Naive thymus-derived CD8-positive, alpha-beta T cell (primary cell): ENCODE data around the gene CDC42BPA. TPM values are rescaled to one million over a fixed set of nuclear protein-coding genes. Genes with fewer than 3 reads are reported as not detected.

Experiments
- ATAC-seq, 2 donors: fragments of 150-1000 bp; cut with Tn5 transposase in 1 of 2; sonication (Bioruptor Pico), chemical (Tn5 transposase) in 1 of 2; 1 replicate in 1 of 2; 2 replicates in 1 of 2; pipeline ENCODE4 v1.10.0; 2021; ENCODE audit warnings: mild to moderate bottlenecking in 2 of 2, moderate library complexity in 2 of 2
- POLR2A ChIA-PET: fragments of 350-600 bp; sonication (Branson Sonifier 250); formaldehyde crosslinking; loops from one replicate; lab custom pipeline; 2021; ENCODE audit warnings: antibody characterized with exemption; lab: Charles Lee
- DNase-seq, 10 donors: peaks; one replicate each; pipeline versions ENCODE4 v3.0.0 to v3.0.0-alpha.2; 2020 to 2022
- H3K27ac Mint-ChIP-seq, 10 donors: one replicate each; pipeline ENCODE4 v1.8.0; 2020 to 2022; ENCODE audit warnings: mild to moderate bottlenecking in 10 of 10, mixed read lengths in 10 of 10, moderate library complexity in 4 of 10, inconsistent platforms in 1 of 10
- H3K27me3 Mint-ChIP-seq, 5 donors: one replicate each; pipeline ENCODE4 v1.8.0; 2021 to 2022; ENCODE audit warnings: mixed read lengths in 5 of 5
- H3K36me3 Mint-ChIP-seq, 3 donors: one replicate each; pipeline ENCODE4 v1.8.0; 2020 to 2022; ENCODE audit warnings: mixed read lengths in 3 of 3, mild to moderate bottlenecking in 2 of 3, inconsistent platforms in 1 of 3
- H3K4me1 Mint-ChIP-seq, 4 donors: one replicate each; pipeline ENCODE4 v1.8.0; 2021 to 2022; ENCODE audit warnings: mixed read lengths in 4 of 4
- H3K4me3 Mint-ChIP-seq, 10 donors: one replicate each; pipeline ENCODE4 v1.8.0; 2020 to 2022; ENCODE audit warnings: mild to moderate bottlenecking in 10 of 10, mixed read lengths in 10 of 10, moderate library complexity in 6 of 10, inconsistent platforms in 1 of 10
- H3K9me3 Mint-ChIP-seq, 9 donors: one replicate each; pipeline ENCODE4 v1.8.0; 2020 to 2022; ENCODE audit warnings: mixed read lengths in 9 of 9, mild to moderate bottlenecking in 3 of 9, inconsistent platforms in 1 of 9, moderate library complexity in 1 of 9
- polyA plus RNA-seq, 3 donors: library from polyadenylated mRNA; unstranded; fragments of 300-500 nt; fragmentation: Illumina TruSeq; gene quantifications; one replicate each; pipeline ENCODE4 v1.2.3, GENCODE V29; 2021
- total RNA-seq, 8 experiments: library from RNA in 2 of 8; stranded (reverse) in 2 of 8; gene quantifications; one replicate each; pipeline ENCODE4 v1.2.3 and lab custom pipeline; 2021 to 2026

The CDC42BPA gene
- total and polyA plus RNA-seq, 5 experiments from 2014 or later, result 0.01 to 1.5 (median 0.18) TPM

- Mint-ChIP-seq H3K36me3 (peaks cover 0 to 5% (median 0%) of the 10 kb centered on the region in 3 donors), H3K9me3 (peaks cover 0 to 5% (median 0%) of the 10 kb centered on the region in 9 donors), H3K4me1 (peaks cover 0 to 4% (median 2%) of the 10 kb centered on the region in 4 donors), H3K27me3 (no peaks in the 10 kb centered on the region), H3K4me3 (no peak overlapping the region), H3K27ac (peak overlapping the region in 1 of 10 donors; percentile 11)
- no peak for DNase-seq
- POLR2A ChIA-PET, result no interaction called here
- no peak for ATAC-seq
Observed at GRCh38 chr1:226995365-226996332, 322.6 kb downstream of the CDC42BPA start.

DNA sequence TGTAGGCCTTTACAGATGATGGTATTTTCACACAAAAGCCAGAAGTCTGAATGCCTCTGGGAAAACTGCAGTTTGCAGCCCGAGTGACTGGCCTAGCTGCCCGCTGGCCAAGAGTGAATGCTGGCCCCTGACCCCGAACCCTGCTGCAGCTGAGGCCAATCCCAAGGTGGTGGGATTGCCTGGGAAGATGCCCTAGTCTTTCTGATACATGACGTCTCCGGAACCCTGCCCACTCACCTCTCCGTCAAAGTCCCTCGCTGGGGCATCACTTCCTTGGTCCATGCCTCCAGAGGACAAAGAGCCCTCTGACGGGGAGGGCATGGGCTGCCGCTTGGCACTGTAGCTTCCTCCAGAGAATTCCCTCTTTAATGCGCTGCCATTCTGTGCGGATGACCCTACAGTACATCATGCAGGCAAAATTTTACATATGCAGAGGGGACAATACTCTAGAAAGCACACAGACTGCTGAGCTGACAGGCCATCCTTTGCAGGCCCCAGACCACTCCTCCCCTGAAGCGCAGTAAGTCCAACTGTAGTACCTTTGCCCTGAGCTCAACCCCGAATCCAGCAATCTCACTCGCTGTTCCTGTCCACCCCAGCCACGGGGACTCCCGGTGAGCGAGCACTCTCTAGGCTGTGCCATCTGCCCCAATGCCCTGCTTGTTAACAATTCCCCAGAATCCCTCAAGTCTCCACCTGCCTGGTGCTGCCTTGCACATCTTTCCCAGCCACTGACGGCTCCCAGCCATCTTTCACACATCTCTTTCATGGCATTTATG, 323.5 kb downstream of the CDC42BPA start:
- peaks cover 0 to 5% (median 0%) of the 10 kb centered on the region in 3 donors for H3K36me3 Mint-ChIP-seq
- peaks cover 7 to 11% (median 9%) of the 10 kb centered on the region in 4 donors for H3K4me1 Mint-ChIP-seq
- H3K27me3 Mint-ChIP-seq, result no peaks in the 10 kb centered on the region
- H3K27ac Mint-ChIP-seq, result peak overlapping the region in 1 of 10 donors; percentile 6
- DNase-seq (no peak), ATAC-seq (no peak)
- no peak overlapping the region for H3K4me3 Mint-ChIP-seq
- H3K9me3 Mint-ChIP-seq, result peaks cover 0 to 5% (median 0%) of the 10 kb centered on the region in 9 donors
- POLR2A ChIA-PET, result no interaction called here

GRCh38 chr1:226993814-226994585, 324.3 kb downstream of the CDC42BPA start:
- DNase-seq (no peak), ATAC-seq (no peak)
- POLR2A ChIA-PET, result no interaction called here
- Mint-ChIP-seq H3K4me3 (peak overlapping the region in 1 of 10 donors; percentile 6), H3K36me3 (peaks cover 0 to 5% (median 0%) of the 10 kb centered on the region in 3 donors), H3K27ac (peak overlapping the region in 1 of 10 donors; percentile 9), H3K27me3 (no peaks in the 10 kb centered on the region), H3K9me3 (peaks cover 0 to 5% (median 0%) of the 10 kb centered on the region in 9 donors), H3K4me1 (peaks cover 13 to 18% (median 16%) of the 10 kb centered on the region in 4 donors)

- DNase-seq (no peak), ATAC-seq (no peak)
- Mint-ChIP-seq H3K36me3 (peaks cover under 1 to 8% (median under 1%) of the 10 kb centered on the region in 3 donors), H3K27me3 (no peaks in the 10 kb centered on the region), H3K9me3 (no peaks in the 10 kb centered on the region), H3K4me1 (peaks cover 11 to 28% (median 16%) of the 10 kb centered on the region in 4 donors), H3K4me3 (no peak overlapping the region), H3K27ac (peak overlapping the region in 2 of 10 donors; percentile 40 to 56)
- POLR2A ChIA-PET, result no interaction called here
Observed at GRCh38 chr1:226991920-226992319, 326.4 kb downstream of the CDC42BPA start.

DNA sequence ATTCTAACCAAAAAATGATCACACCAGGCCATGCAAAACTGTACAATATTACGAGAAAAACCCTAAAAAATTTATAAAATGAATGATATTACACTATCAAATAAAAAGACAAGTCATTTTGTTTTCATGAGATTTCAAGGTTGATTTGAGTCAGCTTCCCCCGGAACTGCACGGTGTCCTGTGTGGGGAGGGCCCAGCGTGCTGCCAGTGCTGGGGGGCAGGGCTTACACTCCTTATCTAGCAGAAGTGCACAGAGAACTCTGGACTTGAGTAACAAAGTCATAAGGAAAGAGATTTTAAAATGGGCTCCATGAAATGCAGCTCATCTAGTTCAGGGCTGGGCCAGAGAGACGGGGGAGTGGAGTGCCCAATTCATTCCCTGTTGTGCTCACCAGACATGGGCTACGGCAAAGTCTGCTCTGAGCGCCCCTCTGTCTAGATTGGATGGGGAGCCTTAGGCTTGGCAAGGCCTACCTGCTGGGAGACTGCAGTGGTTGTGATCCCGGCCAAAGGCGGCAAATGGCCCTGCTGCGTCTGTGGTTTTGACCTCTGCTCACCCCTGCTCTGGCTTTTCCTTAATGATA, 328.1 kb downstream of the CDC42BPA start:
- Mint-ChIP-seq H3K4me3 (peak overlapping the region in 5 of 10 donors; percentile 36 to 79 (median 44)), H3K27ac (peak overlapping the region in 8 of 10 donors; percentile 42 to 92 (median 83)), H3K27me3 (no peaks in the 10 kb centered on the region), H3K4me1 (peaks cover 14 to 28% (median 17%) of the 10 kb centered on the region in 4 donors), H3K36me3 (peaks cover 5 to 24% (median 12%) of the 10 kb centered on the region in 3 donors), H3K9me3 (no peaks in the 10 kb centered on the region)
- POLR2A ChIA-PET, result no interaction called here
- peak in 4 of 10 donors; percentile 26 to 62 (median 26) for DNase-seq
- ATAC-seq, result peak; percentile 72 to 86

GRCh38 chr1:226989085-226989920, 329.0 kb downstream of the CDC42BPA start:
- peak in 1 of 2 donors; percentile 24 for ATAC-seq
- no peaks in the 10 kb centered on the region for H3K9me3 Mint-ChIP-seq

GRCh38 chr1:226988334-226988666, 330.0 kb downstream of the CDC42BPA start:
- H3K27ac Mint-ChIP-seq, result peak overlapping the region in 8 of 10 donors; percentile 15 to 92 (median 70)
- H3K4me1 Mint-ChIP-seq, result peaks cover 13 to 28% (median 16%) of the 10 kb centered on the region in 4 donors
- POLR2A ChIA-PET, result no interaction called here
- no peak for ATAC-seq
- no peaks in the 10 kb centered on the region for H3K9me3 Mint-ChIP-seq
- H3K36me3 Mint-ChIP-seq, result peaks cover 5 to 31% (median 15%) of the 10 kb centered on the region in 3 donors
- H3K4me3 Mint-ChIP-seq, result no peak overlapping the region
- DNase-seq, result no peak
- no peaks in the 10 kb centered on the region for H3K27me3 Mint-ChIP-seq

More at GRCh38 chr1:226989085-226989920, 329.0 kb downstream of the CDC42BPA start:
- Mint-ChIP-seq H3K27ac (peak overlapping the region; percentile 38 to 92 (median 83)), H3K4me3 (peak overlapping the region in 9 of 10 donors; percentile 2 to 79 (median 51)), H3K4me1 (peaks cover 14 to 28% (median 17%) of the 10 kb centered on the region in 4 donors), H3K27me3 (no peaks in the 10 kb centered on the region), H3K36me3 (peaks cover 5 to 31% (median 15%) of the 10 kb centered on the region in 3 donors)
- DNase-seq, result no peak
- POLR2A ChIA-PET, result no interaction called here

- H3K27me3 Mint-ChIP-seq, result no peaks in the 10 kb centered on the region
- DNase-seq, result no peak
Observed at GRCh38 chr1:226987623-226988333, 330.5 kb downstream of the CDC42BPA start.

GRCh38 chr1:226987179-226987536, 331.1 kb downstream of the CDC42BPA start:
- ATAC-seq (no peak), DNase-seq (no peak)
- no peaks in the 10 kb centered on the region for H3K9me3 Mint-ChIP-seq
- peaks cover 5 to 42% (median 17%) of the 10 kb centered on the region in 3 donors for H3K36me3 Mint-ChIP-seq
- no peak overlapping the region for H3K4me3 Mint-ChIP-seq
- no peaks in the 10 kb centered on the region for H3K27me3 Mint-ChIP-seq
- peaks cover 13 to 28% (median 16%) of the 10 kb centered on the region in 4 donors for H3K4me1 Mint-ChIP-seq
- peak overlapping the region in 4 of 10 donors; percentile 15 to 86 (median 46) for H3K27ac Mint-ChIP-seq
- POLR2A ChIA-PET, result no interaction called here

More at GRCh38 chr1:226987623-226988333, 330.5 kb downstream of the CDC42BPA start:
- Mint-ChIP-seq H3K36me3 (peaks cover 5 to 36% (median 17%) of the 10 kb centered on the region in 3 donors), H3K27ac (peak overlapping the region in 8 of 10 donors; percentile 15 to 86 (median 63)), H3K4me1 (peaks cover 13 to 28% (median 16%) of the 10 kb centered on the region in 4 donors), H3K4me3 (no peak overlapping the region), H3K9me3 (no peaks in the 10 kb centered on the region)
- POLR2A ChIA-PET, result no interaction called here
- ATAC-seq, result no peak

- H3K9me3 Mint-ChIP-seq, result no peaks in the 10 kb centered on the region
- no peak overlapping the region for H3K4me3 Mint-ChIP-seq
- H3K27me3 Mint-ChIP-seq, result no peaks in the 10 kb centered on the region
- POLR2A ChIA-PET, result no interaction called here
- H3K4me1 Mint-ChIP-seq, result peaks cover 13 to 28% (median 16%) of the 10 kb centered on the region in 4 donors
- H3K27ac Mint-ChIP-seq, result peak overlapping the region in 7 of 10 donors; percentile 24 to 63 (median 45)
- peaks cover 5 to 46% (median 17%) of the 10 kb centered on the region in 3 donors for H3K36me3 Mint-ChIP-seq
- no peak for ATAC-seq
- DNase-seq, result no peak
Observed at GRCh38 chr1:226986496-226987178, 331.7 kb downstream of the CDC42BPA start.
